ENCODE data around the gene FAM20A. TPM values are rescaled to one million over a fixed set of nuclear protein-coding genes. Genes with fewer than 3 reads are reported as not detected.

FAM20A gene
- polyA plus RNA-seq, 1 donor (not counting 4 experiments of a cell fraction or from before 2014, with no cell fraction given): not detected

DNA sequence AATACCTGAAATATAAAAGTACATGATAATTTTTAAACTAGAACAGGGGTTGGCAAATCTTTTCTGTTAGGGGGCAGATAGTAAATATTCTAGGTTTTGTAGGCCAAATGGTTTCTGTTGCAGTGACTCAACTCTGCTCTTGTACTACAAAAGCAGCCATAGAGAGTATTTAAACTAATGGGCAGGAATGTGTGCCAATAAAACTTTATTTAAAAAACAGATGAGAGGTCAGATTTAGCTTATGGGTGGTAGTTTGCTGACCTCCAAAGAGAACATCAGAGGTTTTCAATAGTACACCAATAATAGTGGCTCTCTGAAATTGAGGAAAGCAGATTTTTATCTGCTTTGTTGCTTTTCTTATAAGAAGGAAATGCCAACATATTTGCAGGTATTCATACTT is 15.2 kb upstream of the FAM20A start:
- no peak for FAIRE-seq
- H3K4me3 ChIP-seq (ENCODE audit: control insufficient read depth in 2 of 3, extremely low read depth in 1 of 3, insufficient read depth in 2 of 3, low read depth in 1 of 3, low read length in 3 of 3): no peak overlapping the region
- no peak overlapping the region for H3K27ac ChIP-seq (ENCODE audit: control insufficient read depth, insufficient read depth, low read length)
- no peak overlapping the region for H3K4me2 ChIP-seq (ENCODE audit: control insufficient read depth, extremely low read depth, insufficient read depth, low read depth, low read length)
- no peak overlapping the region for H3K9ac ChIP-seq (ENCODE audit: control insufficient read depth, extremely low read depth, insufficient read depth, low read length)
- no peak overlapping the region for H2AFZ ChIP-seq (ENCODE audit: control insufficient read depth, low read length)
- no peaks in the 10 kb centered on the region for H3K9me1 ChIP-seq (ENCODE audit: control insufficient read depth, extremely low read depth, insufficient read depth, low read length)
- H3K36me3 ChIP-seq (ENCODE audit: control insufficient read depth in 2 of 2, extremely low read depth in 1 of 2, insufficient read depth in 2 of 2, low read length in 2 of 2): no peaks in the 10 kb centered on the region
- no peaks in the 10 kb centered on the region for H3K79me2 ChIP-seq (ENCODE audit: control insufficient read depth, insufficient read depth, low read length)
- dilution Hi-C loops (cut with MboI; ENCODE audit: extremely low pct_ligation_motif_present, low sequenced_read_pairs): no loop called here
- no peaks in the 10 kb centered on the region for H3K9me3 ChIP-seq (ENCODE audit: control insufficient read depth, low read depth, low read length)
- no peak for DNase-seq (ENCODE audit: low read depth, low spot score)
- no peaks in the 10 kb centered on the region for H4K20me1 ChIP-seq (ENCODE audit: control insufficient read depth, extremely low read depth, insufficient read depth, low read length)
- H3K27me3 ChIP-seq (ENCODE audit: control insufficient read depth, extremely low read depth, insufficient read depth, low read length): no peaks in the 10 kb centered on the region
- H3K4me1 ChIP-seq (ENCODE audit: control insufficient read depth, extremely low read depth, insufficient read depth, low read length): no peaks in the 10 kb centered on the region
- TF ChIP-seq, protein P1, sequence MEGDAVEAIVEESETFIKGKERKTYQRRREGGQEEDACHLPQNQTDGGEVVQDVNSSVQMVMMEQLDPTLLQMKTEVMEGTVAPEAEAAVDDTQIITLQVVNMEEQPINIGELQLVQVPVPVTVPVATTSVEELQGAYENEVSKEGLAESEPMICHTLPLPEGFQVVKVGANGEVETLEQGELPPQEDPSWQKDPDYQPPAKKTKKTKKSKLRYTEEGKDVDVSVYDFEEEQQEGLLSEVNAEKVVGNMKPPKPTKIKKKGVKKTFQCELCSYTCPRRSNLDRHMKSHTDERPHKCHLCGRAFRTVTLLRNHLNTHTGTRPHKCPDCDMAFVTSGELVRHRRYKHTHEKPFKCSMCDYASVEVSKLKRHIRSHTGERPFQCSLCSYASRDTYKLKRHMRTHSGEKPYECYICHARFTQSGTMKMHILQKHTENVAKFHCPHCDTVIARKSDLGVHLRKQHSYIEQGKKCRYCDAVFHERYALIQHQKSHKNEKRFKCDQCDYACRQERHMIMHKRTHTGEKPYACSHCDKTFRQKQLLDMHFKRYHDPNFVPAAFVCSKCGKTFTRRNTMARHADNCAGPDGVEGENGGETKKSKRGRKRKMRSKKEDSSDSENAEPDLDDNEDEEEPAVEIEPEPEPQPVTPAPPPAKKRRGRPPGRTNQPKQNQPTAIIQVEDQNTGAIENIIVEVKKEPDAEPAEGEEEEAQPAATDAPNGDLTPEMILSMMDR (optimal IDR thresholded peaks at IDR 0.05 in 1 of 3, IDR thresholded peaks at IDR 0.05 in 1 of 3, conservative IDR thresholded peaks at IDR 0.05 in 1 of 3; ENCODE audit: extremely low read depth in 1 of 3, insufficient read depth in 2 of 3, low read length in 3 of 3): no peak
- TF ChIP-seq EZH2 (IDR thresholded peaks at IDR 0.05; ENCODE audit: low read length): no peak

DNA sequence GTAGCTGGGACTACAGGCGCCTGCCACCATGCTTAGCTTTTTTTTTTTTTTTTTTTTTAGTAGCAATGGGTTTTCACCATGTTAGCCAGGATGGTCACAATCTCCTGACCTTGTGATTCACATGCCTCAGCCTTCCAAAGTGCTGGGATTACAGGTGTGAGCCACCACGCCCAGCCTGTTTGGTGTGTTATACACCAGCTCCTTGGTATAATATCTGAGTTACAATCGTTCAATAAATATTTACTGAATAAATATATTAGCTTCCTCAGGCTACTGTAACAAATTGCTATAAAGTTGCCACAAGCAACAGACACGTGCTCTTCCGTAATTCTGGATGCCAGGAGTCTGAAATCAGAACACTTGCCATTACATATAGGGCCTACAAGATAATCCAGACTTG is 13.6 kb upstream of the FAM20A start:
- Histone ChIP-seq H3K27ac (ENCODE audit: control insufficient read depth, insufficient read depth, low read length) (no peak overlapping the region), H3K79me2 (ENCODE audit: control insufficient read depth, insufficient read depth, low read length) (no peaks in the 10 kb centered on the region), H3K4me1 (ENCODE audit: control insufficient read depth, extremely low read depth, insufficient read depth, low read length) (no peaks in the 10 kb centered on the region), H4K20me1 (ENCODE audit: control insufficient read depth, extremely low read depth, insufficient read depth, low read length) (no peaks in the 10 kb centered on the region), H3K9me1 (ENCODE audit: control insufficient read depth, extremely low read depth, insufficient read depth, low read length) (no peaks in the 10 kb centered on the region), H2AFZ (ENCODE audit: control insufficient read depth, low read length) (no peak overlapping the region), H3K4me3 (ENCODE audit: control insufficient read depth in 2 of 3, extremely low read depth in 1 of 3, insufficient read depth in 2 of 3, low read depth in 1 of 3, low read length in 3 of 3) (no peak overlapping the region), H3K27me3 (ENCODE audit: control insufficient read depth, extremely low read depth, insufficient read depth, low read length) (no peaks in the 10 kb centered on the region), H3K9me3 (ENCODE audit: control insufficient read depth, low read depth, low read length) (no peaks in the 10 kb centered on the region), H3K4me2 (ENCODE audit: control insufficient read depth, extremely low read depth, insufficient read depth, low read depth, low read length) (no peak overlapping the region), H3K36me3 (ENCODE audit: control insufficient read depth in 2 of 2, extremely low read depth in 1 of 2, insufficient read depth in 2 of 2, low read length in 2 of 2) (no peaks in the 10 kb centered on the region), H3K9ac (ENCODE audit: control insufficient read depth, extremely low read depth, insufficient read depth, low read length) (no peak overlapping the region)
- DNase-seq (ENCODE audit: low read depth, low spot score) (no peak), FAIRE-seq (no peak)
- dilution Hi-C loops (cut with MboI; ENCODE audit: extremely low pct_ligation_motif_present, low sequenced_read_pairs): no loop called here
- TF ChIP-seq EZH2 (IDR thresholded peaks at IDR 0.05; ENCODE audit: low read length): no peak
- TF ChIP-seq, protein P1 (optimal IDR thresholded peaks at IDR 0.05 in 1 of 3, IDR thresholded peaks at IDR 0.05 in 1 of 3, conservative IDR thresholded peaks at IDR 0.05 in 1 of 3; ENCODE audit: extremely low read depth in 1 of 3, insufficient read depth in 2 of 3, low read length in 3 of 3): no peak

All from keratinocyte (primary cell).